WTC11 (cell line): ENCODE measurements around the gene MYO18B.

ENCODE experiments used
- AFF4 ChIP-seq: sonication (generic); formaldehyde crosslinking; IDR thresholded peaks from 2 replicates; pipeline ENCODE4 v1.8.1; 2023; ENCODE audit warnings: mild to moderate bottlenecking, missing genetic modification reagents, borderline replicate concordance
- CREB1 ChIP-seq: sonication (generic); formaldehyde crosslinking; IDR thresholded peaks from 2 replicates; pipeline ENCODE4 v1.8.0; 2023; ENCODE audit warnings: mild to moderate bottlenecking, missing genetic modification reagents
- CREM ChIP-seq: sonication (generic); formaldehyde crosslinking; IDR thresholded peaks from 2 replicates; pipeline ENCODE4 v1.8.1; 2022; ENCODE audit warnings: mild to moderate bottlenecking, missing genetic modification reagents, moderate library complexity
- CTCF ChIP-seq: fragments of 200-600 bp; IDR thresholded peaks from 2 replicates; pipeline ENCODE4 v1.8.0; 2022; ENCODE audit warnings: antibody characterized with exemption
- IRF2 ChIP-seq: sonication (generic); formaldehyde crosslinking; IDR thresholded peaks from 2 replicates; pipeline ENCODE4 v1.8.0; 2022; ENCODE audit warnings: low read depth, missing genetic modification reagents, borderline replicate concordance
- TCF7 ChIP-seq: sonication (generic); formaldehyde crosslinking; IDR thresholded peaks from 2 replicates; pipeline ENCODE4 v1.8.0; 2022; ENCODE audit warnings: mild to moderate bottlenecking, low read depth, missing genetic modification reagents, moderate library complexity
- TEAD1 ChIP-seq: sonication (generic); formaldehyde crosslinking; IDR thresholded peaks from 2 replicates; pipeline ENCODE4 v1.8.0; 2022; ENCODE audit warnings: mild to moderate bottlenecking, missing genetic modification reagents
- ZNF512 ChIP-seq: sonication (generic); formaldehyde crosslinking; IDR thresholded peaks from 2 replicates; pipeline ENCODE4 v1.8.1; 2022; ENCODE audit warnings: missing genetic modification reagents, borderline replicate concordance

- TF ChIP-seq CTCF (no peak), ZNF512 (CRISPR knock-in tag) (no peak), IRF2 (CRISPR knock-in tag) (no peak), TCF7 (no peak), CREM (CRISPR knock-in tag) (no peak), TEAD1 (CRISPR knock-in tag) (no peak), CREB1 (CRISPR knock-in tag) (no peak), AFF4 (CRISPR knock-in tag) (no peak)
These were observed 87.2 kb downstream of the MYO18B start for GRCh38 chr22:25829237-25829636.
